ENCODE data around the gene ZNF37A. TPM values are rescaled to one million over a fixed set of nuclear protein-coding genes. Genes with fewer than 3 reads are reported as not detected.

ZNF37A gene
- polyA plus RNA-seq, 1 donor (not counting 4 experiments of a cell fraction or from before 2014, with no cell fraction given), result 8.7 TPM

DNA sequence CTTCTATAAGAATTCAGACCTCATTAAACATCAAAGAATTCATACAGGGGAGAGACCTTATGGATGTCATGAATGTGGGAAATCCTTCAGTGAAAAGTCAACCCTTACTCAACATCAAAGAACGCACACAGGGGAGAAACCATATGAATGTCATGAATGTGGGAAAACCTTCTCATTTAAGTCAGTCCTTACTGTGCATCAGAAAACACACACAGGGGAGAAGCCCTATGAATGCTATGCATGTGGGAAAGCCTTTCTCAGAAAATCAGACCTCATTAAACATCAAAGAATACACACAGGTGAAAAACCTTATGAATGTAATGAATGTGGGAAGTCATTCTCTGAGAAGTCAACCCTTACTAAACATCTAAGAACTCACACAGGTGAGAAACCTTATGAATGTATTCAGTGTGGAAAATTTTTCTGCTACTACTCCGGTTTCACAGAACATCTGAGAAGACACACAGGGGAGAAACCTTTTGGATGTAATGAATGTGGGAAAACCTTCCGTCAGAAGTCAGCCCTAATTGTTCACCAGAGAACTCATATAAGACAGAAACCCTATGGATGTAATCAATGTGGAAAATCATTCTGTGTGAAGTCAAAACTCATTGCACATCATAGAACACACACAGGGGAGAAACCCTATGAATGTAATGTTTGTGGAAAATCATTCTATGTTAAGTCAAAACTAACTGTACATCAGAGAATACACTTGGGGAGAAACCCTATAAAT, 24.1 kb downstream of the ZNF37A start:
- peak; percentile 61 for FAIRE-seq
- Histone ChIP-seq H3K36me3 (ENCODE audit: control insufficient read depth in 2 of 2, extremely low read depth in 1 of 2, insufficient read depth in 2 of 2, low read length in 2 of 2) (peaks cover 7 to 15% of the 10 kb centered on the region in 2 experiments), H3K9me3 (ENCODE audit: control insufficient read depth, low read depth, low read length) (peaks cover 46% of the 10 kb centered on the region)

DNA sequence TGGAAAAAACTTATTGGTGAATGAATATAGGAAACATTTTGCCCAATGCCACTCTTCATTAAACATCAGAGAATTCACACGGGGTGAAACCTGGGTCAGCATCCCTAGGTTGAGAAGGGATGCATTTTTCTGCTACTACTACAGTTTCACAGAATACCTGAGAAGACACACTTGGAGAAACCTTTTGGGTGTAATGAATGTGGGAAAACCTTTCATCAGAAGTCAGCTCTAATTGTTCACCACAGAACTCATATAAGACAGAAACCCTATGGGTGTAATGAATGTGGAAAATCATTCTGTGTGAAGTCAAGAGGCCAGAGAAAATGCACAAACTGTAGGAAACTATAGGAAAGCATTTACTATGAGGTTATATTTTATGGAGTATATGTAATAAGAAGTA, 24.9 kb downstream of the ZNF37A start:
- dilution Hi-C loops (cut with MboI; ENCODE audit: extremely low pct_ligation_motif_present, low sequenced_read_pairs), result no loop called here
- H3K4me3 ChIP-seq (ENCODE audit: control insufficient read depth in 2 of 3, extremely low read depth in 1 of 3, insufficient read depth in 2 of 3, low read depth in 1 of 3, low read length in 3 of 3), result no peak overlapping the region
- DNase-seq (ENCODE audit: low read depth, low spot score), result no peak

More for the DNA sequence above, 24.1 kb downstream of the ZNF37A start:
- H3K9me1 ChIP-seq (ENCODE audit: control insufficient read depth, extremely low read depth, insufficient read depth, low read length), result no peaks in the 10 kb centered on the region
- no peak overlapping the region for H3K9ac ChIP-seq (ENCODE audit: control insufficient read depth, extremely low read depth, insufficient read depth, low read length)
- no peak for TF ChIP-seq EZH2 (IDR thresholded peaks at IDR 0.05; ENCODE audit: low read length)
- TF ChIP-seq, protein P1, sequence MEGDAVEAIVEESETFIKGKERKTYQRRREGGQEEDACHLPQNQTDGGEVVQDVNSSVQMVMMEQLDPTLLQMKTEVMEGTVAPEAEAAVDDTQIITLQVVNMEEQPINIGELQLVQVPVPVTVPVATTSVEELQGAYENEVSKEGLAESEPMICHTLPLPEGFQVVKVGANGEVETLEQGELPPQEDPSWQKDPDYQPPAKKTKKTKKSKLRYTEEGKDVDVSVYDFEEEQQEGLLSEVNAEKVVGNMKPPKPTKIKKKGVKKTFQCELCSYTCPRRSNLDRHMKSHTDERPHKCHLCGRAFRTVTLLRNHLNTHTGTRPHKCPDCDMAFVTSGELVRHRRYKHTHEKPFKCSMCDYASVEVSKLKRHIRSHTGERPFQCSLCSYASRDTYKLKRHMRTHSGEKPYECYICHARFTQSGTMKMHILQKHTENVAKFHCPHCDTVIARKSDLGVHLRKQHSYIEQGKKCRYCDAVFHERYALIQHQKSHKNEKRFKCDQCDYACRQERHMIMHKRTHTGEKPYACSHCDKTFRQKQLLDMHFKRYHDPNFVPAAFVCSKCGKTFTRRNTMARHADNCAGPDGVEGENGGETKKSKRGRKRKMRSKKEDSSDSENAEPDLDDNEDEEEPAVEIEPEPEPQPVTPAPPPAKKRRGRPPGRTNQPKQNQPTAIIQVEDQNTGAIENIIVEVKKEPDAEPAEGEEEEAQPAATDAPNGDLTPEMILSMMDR (optimal IDR thresholded peaks at IDR 0.05 in 1 of 3, IDR thresholded peaks at IDR 0.05 in 1 of 3, conservative IDR thresholded peaks at IDR 0.05 in 1 of 3; ENCODE audit: extremely low read depth in 1 of 3, insufficient read depth in 2 of 3, low read length in 3 of 3), result no peak
- H3K27me3 ChIP-seq (ENCODE audit: control insufficient read depth, extremely low read depth, insufficient read depth, low read length), result no peaks in the 10 kb centered on the region
- no peak overlapping the region for H2AFZ ChIP-seq (ENCODE audit: control insufficient read depth, low read length)
- no peaks in the 10 kb centered on the region for H3K79me2 ChIP-seq (ENCODE audit: control insufficient read depth, insufficient read depth, low read length)
- no peaks in the 10 kb centered on the region for H4K20me1 ChIP-seq (ENCODE audit: control insufficient read depth, extremely low read depth, insufficient read depth, low read length)
- no peak overlapping the region for H3K4me2 ChIP-seq (ENCODE audit: control insufficient read depth, extremely low read depth, insufficient read depth, low read depth, low read length)
- dilution Hi-C loops (cut with MboI; ENCODE audit: extremely low pct_ligation_motif_present, low sequenced_read_pairs), result no loop called here
- no peak for DNase-seq (ENCODE audit: low read depth, low spot score)
- H3K27ac ChIP-seq (ENCODE audit: control insufficient read depth, insufficient read depth, low read length), result no peak overlapping the region
- H3K4me1 ChIP-seq (ENCODE audit: control insufficient read depth, extremely low read depth, insufficient read depth, low read length), result no peaks in the 10 kb centered on the region
- no peak overlapping the region for H3K4me3 ChIP-seq (ENCODE audit: control insufficient read depth in 2 of 3, extremely low read depth in 1 of 3, insufficient read depth in 2 of 3, low read depth in 1 of 3, low read length in 3 of 3)

More for the DNA sequence above, 24.9 kb downstream of the ZNF37A start:
- peaks cover 43% of the 10 kb centered on the region for H3K9me3 ChIP-seq (ENCODE audit: control insufficient read depth, low read depth, low read length)
- no peaks in the 10 kb centered on the region for H4K20me1 ChIP-seq (ENCODE audit: control insufficient read depth, extremely low read depth, insufficient read depth, low read length)
- no peaks in the 10 kb centered on the region for H3K9me1 ChIP-seq (ENCODE audit: control insufficient read depth, extremely low read depth, insufficient read depth, low read length)
- H3K79me2 ChIP-seq (ENCODE audit: control insufficient read depth, insufficient read depth, low read length), result no peaks in the 10 kb centered on the region
- peaks cover 4 to 13% of the 10 kb centered on the region in 2 experiments for H3K36me3 ChIP-seq (ENCODE audit: control insufficient read depth in 2 of 2, extremely low read depth in 1 of 2, insufficient read depth in 2 of 2, low read length in 2 of 2)
- no peak overlapping the region for H3K27ac ChIP-seq (ENCODE audit: control insufficient read depth, insufficient read depth, low read length)
- no peaks in the 10 kb centered on the region for H3K27me3 ChIP-seq (ENCODE audit: control insufficient read depth, extremely low read depth, insufficient read depth, low read length)
- no peak overlapping the region for H2AFZ ChIP-seq (ENCODE audit: control insufficient read depth, low read length)
- no peak overlapping the region for H3K9ac ChIP-seq (ENCODE audit: control insufficient read depth, extremely low read depth, insufficient read depth, low read length)
- H3K4me1 ChIP-seq (ENCODE audit: control insufficient read depth, extremely low read depth, insufficient read depth, low read length), result no peaks in the 10 kb centered on the region
- FAIRE-seq, result no peak
- H3K4me2 ChIP-seq (ENCODE audit: control insufficient read depth, extremely low read depth, insufficient read depth, low read depth, low read length), result no peak overlapping the region
- TF ChIP-seq, protein P1 (optimal IDR thresholded peaks at IDR 0.05 in 1 of 3, IDR thresholded peaks at IDR 0.05 in 1 of 3, conservative IDR thresholded peaks at IDR 0.05 in 1 of 3; ENCODE audit: extremely low read depth in 1 of 3, insufficient read depth in 2 of 3, low read length in 3 of 3), result no peak
- TF ChIP-seq EZH2 (IDR thresholded peaks at IDR 0.05; ENCODE audit: low read length), result no peak
